Activated CD4-positive, CD25-positive, alpha-beta regulatory T cell treated with anti-CD3 and anti-CD28 coated beads, Interleukin-2, amount 50 U/mL, for 24 hours (primary cell): Measurements from ENCODE around the gene PTPRN2.
"Not testable (repeated sequence)": the region's sequence is repeated elsewhere in the genome, so short reads cannot be mapped to it uniquely, and the experiment has no call there.

Source experiments
- ATAC-seq, 2 donors: fragments of 150-1000 bp; cut with Tn5 transposase; one replicate each; pipeline ENCODE4 v1.10.0; 2021; ENCODE audit warnings: mild to moderate bottlenecking in 1 of 2, moderate library complexity in 1 of 2

The PTPRN2 gene

GRCh38 chr7:158396301-158396905 is 191.2 kb downstream of the PTPRN2 start:
- no peak for ATAC-seq

DNA sequence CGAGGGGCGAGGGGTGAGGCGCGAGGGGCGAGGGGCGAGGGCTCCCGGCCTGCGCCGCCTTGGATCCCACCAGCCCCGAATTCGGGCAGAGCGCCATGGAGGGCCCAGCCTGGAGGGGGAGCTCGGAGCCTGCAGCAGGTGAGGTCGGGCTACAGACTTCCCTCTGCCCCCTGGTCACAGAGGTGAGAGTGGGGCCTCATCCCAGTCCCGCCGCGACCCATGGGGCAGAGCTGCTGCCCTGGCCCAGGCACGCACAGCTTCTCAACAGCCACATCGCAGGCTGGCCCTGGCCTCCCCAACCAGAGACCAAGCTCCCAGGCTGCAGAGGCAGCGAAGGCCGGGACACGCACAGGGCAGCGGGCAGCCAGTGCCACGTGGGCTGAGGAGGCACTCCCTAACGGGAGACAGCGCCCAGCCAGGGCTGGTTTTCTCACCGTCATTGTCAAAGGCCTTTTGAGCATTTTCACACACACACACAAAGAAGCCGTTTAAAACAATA is 191.8 kb downstream of the PTPRN2 start:
- ATAC-seq: no peak

DNA sequence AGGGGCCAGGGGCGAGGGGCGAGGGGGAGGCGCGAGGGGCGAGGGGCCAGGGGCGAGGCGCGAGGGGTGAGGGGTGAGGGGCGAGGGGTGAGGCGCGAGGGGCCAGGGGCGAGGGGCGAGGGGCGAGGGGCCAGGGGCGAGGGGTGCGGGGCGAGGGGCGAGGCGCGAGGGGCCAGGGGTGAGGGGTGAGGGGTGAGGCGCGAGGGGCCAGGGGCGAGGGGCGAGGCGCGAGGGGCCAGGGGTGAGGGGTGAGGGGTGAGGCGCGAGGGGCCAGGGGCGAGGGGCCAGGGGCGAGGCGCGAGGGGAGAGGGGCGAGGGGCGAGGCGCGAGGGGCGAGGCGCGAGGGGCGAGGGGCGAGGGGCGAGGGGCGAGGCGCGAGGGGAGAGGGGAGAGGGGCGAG is 192.3 kb downstream of the PTPRN2 start:
- no peak for ATAC-seq

DNA sequence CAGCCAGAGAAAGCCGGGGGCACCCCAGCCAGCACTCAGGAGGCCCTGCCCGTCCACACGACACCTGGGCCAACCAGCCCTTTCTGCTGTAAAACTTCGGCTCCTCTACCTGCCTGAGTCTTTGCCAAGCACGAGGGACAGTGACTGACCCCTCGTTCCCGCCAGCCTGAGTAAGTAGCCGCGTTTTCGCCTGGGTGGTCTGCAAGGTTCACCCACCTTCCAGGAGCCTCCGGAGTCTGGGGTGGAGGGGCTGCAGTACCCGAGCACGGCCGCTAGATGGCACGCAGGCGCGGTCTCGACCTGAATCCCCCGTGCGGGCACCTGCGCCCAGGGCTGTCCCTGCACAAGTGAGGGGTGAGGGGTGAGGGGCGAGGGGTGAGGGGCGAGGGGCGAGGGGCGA is 192.7 kb downstream of the PTPRN2 start:
- ATAC-seq: no peak

DNA sequence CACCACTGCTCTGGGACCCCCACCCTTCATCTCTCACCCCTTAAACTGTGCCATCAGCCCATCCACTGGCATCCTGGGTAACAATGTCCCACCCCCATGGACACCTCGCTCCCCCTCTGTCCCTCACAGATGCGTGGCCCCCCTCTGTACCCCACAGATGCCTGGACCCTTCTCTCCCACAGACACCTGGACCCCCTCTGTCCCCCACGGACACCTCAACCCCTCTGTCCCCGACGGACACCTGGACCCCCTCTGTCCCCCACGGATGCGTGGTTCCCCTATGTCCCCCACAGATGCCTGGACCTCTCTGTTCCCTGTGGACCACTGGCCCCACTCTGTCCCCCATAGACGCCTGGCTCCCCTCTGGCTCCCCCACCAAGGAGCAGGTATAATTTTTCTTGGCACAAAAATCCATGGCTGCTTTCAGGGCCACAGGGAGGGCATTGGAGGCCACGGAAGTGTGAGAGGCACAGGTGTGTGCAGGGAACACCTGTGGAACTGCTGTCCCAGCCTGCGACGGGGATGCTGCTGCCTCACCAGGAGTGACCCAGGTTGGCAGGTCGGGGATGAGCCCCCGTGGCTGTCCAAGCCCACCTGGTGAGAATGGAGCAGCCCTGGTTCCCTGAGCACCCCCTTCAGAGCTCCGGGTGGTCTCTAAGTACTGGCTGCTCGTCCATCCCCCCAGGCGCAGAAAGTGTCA is 193.5 kb downstream of the PTPRN2 start:
- no peak for ATAC-seq

DNA sequence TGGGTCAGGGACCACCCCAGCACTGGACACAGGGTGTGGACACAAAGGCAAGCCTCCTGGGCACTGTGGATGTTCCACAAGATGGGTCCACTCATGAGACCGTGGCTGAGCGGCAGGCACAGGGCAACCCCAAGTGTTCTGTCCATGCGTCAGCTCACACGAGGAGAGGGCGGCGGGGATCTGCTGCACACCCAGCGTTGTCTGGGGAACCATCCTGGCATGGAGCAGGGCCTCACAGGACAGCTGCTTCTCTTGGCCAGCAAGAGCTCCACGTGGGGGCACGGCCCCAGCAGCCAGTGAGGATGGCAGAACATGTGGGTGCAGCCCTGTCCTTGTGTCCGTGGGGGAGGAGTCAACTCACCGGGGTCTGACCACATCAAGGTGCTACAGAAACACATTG is 195.4 kb downstream of the PTPRN2 start:
- ATAC-seq: no peak

DNA sequence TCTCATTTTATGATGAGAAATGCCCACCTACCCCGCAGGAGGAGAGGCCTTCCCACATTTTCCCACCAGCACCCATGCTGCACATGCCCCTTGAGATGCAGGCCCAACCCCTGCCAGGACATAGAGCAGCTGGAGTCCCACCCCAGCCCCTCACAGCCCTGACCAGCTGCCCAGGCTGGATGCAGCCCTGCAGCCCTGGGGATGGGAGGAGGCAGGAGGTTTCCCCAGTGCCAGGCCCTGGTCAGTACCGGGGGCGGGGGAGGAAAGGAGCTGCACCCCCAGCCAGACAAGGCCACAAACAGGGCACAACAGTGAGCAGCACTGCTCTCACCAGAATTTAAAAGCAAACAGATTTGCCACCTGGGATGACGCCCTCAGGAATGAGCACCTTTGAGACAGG is 196.1 kb downstream of the PTPRN2 start:
- no peak for ATAC-seq

DNA sequence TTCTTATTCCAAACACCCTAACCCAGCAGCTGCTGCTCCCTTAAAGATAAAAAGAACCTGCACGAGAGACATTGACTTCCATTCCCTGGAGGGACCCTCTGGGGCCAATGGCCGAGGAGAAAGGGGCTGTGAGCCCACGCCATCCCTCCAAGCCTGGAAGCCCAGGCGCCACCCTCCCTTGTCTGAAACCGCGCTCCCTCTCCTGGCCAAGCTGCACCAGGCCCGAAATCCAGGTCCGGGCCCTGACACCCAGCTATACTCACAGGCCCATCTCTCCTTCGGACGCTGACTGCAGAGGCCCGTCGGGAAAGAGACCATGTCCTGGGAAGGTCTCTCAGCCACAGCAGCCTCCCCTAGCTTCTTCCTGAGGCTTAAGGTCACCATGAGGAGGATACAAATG is 196.5 kb downstream of the PTPRN2 start:
- no peak for ATAC-seq

- no peak for ATAC-seq
Observed at GRCh38 chr7:158390460-158390859, 197.2 kb downstream of the PTPRN2 start.

- no peak for ATAC-seq
Observed at GRCh38 chr7:158389514-158390425, 197.9 kb downstream of the PTPRN2 start.

DNA sequence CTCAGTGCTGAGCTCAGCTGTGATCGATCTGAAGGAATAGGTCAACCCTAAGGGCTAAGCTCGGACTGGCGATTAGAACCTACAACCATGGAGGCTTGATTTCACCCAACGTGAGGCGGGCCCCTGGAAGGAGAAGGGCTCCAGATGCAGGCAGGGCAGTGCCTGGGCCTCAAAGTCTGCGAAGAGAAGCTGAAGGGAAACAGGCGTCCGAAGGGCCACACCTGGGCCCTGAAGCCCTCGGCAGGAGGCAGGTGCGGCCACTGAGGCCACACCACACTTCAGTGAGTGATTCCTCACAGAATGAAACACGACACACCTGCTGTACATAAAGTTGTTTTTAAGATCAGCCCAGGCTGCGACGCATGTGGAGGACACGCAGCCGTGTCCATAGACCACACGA is 198.7 kb downstream of the PTPRN2 start:
- ATAC-seq: no peak

GRCh38 chr7:158388072-158388471 is 199.6 kb downstream of the PTPRN2 start:
- no peak for ATAC-seq

DNA sequence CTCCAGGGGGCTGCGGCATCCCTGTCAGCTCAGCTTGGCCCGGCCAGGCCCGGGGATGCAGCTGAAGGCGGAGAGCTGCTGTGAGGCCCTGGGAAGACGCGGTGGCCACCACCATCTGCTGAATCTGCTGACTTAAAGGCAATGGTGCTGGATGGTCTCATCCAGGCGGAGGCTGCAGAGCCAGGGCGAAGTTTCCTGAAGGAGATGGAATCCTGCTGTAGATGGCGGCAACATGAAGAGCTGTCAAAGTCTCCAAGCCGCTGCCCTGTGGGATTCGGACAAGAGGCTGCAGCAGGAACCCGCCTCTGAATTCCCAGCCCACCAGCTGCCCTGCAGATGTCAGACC is 200.1 kb downstream of the PTPRN2 start:
- no peak for ATAC-seq

DNA sequence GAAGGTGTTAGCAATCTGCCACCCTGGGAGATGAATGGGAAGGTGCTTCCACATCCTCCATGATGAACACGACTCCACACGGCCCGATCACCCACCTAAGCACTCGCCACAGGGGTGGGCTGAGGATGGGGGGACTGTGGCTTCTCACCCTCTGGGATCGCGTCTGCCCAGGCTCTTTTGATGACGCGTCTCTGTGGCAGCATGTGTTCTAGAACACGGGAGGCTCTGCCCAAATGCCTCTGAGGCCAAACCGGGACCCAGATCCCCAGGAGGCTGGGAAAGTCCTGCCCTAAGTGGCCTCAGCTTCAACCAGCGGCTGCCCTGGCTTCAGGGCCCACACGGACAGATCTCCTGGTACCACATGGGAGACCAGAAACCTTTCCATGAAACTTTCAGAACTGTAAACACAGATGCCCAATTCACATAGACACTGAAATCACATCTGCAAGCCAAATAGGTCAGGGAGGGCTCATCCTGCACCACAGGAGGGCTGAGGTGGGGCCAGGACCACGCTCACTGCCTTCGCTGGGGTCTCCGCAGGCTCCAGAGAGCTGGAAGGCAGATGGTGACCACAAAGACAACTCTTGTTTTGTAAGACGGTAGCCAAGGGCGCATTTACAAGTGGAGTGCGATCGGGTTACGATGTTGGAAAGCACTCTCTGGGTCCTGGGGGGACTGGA is 200.6 kb downstream of the PTPRN2 start:
- no peak for ATAC-seq

DNA sequence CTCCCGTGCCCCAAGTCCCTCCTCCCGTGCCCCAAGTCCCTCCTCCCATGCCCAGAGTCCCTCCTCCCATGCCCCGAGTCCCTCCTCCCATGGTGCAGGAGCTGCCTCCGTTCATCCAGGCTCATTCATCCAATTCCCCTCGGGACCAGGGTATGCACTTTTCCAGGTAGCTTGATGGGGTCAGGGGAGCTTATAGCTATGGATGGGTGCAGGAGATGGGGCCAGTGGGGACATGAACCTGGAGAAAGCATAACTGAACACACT is 201.3 kb downstream of the PTPRN2 start:
- ATAC-seq: no peak

DNA sequence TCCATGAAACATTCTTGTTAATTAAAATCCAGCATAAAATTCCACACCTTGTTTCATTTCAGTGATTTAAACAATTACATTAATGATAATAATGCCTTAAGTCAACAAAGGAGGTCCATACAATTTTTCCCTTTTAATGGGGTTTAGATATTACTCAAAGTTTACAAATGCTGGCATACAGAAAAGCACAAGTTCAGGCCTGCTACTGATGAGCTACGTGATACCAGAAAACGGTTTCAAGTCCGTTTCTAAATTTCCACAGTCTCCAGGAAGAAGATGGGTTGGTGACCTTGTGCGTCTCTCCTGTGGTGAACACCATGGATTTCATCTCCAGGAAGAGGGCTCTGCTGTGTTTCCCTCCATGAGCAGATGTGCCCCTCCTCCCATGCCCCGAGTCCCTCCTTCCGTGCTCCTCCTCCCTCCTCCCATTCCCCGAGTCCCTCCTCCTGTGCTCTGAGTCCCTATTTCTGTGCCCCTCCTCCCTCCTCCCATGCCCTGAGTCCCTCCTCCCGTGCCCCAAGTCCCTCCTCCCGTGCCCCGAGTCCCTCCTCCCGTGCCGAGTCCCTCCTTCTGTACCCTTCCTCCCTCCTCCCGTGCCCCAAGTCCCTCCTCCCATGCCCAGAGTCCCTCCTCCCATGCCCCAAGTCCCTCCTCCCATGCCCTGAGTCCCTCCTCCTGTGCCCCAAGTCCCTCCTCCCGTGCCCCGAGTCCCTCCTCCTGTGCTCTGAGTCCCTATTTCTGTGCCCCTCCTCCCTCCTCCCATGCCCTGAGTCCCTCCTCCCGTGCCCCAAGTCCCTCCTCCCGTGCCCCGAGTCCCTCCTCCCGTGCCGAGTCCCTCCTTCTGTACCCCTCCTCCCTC is 201.9 kb downstream of the PTPRN2 start:
- not testable (repeated sequence) for ATAC-seq

DNA sequence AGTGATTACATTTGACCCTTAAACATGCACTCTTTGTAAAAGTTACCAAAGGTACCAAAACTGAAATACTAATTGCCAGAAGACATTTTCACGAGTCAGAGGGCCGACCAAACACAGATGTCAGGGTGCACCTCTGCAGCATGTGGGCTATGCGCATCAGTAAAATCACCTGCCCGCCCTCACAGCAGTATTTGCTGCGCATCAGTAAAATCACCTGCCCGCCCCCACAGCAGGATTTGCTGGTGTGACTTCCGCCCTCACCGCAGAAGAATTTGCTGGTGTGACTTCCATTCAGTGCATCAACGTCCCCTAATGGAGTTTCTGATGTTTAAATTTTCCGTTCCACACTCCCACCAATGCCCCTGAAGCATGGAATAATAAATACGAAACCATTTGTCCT is 202.9 kb downstream of the PTPRN2 start:
- no peak for ATAC-seq

GRCh38 chr7:158383665-158384064 is 204.0 kb downstream of the PTPRN2 start:
- no peak for ATAC-seq

- ATAC-seq: no peak
Observed at GRCh38 chr7:158382363-158383254, 205.0 kb downstream of the PTPRN2 start.

GRCh38 chr7:158381956-158382355 is 205.7 kb downstream of the PTPRN2 start:
- ATAC-seq: no peak

GRCh38 chr7:158378978-158379377 is 208.6 kb downstream of the PTPRN2 start:
- ATAC-seq: no peak
